HepG2 (cell line): ENCODE data around the gene NRSN2. TPM values are rescaled to one million over a fixed set of nuclear protein-coding genes. Genes with fewer than 3 reads are reported as not detected.

Experiments used
- AGO2 ChIP-seq: fragments of 200-400 bp; formaldehyde crosslinking; optimal IDR thresholded peaks from 2 replicates; pipeline ENCODE3; 2017; ENCODE audit warnings: mild to moderate bottlenecking, low read depth, low read length, moderate library complexity
- AHR ChIP-seq: IDR thresholded peaks from 2 replicates; pipeline ENCODE4 v1.6.1; 2018; ENCODE audit warnings: missing genetic modification reagents, missing compliant biosample characterization
- CEBPZ ChIP-seq: IDR thresholded peaks from 2 replicates; pipeline ENCODE4 v1.6.1; 2012; ENCODE audit warnings: low read length, improper control_type of control experiment
- ESRRA ChIP-seq: sonication (generic); formaldehyde crosslinking; IDR thresholded peaks from 2 replicates; pipeline ENCODE4 v1.5.1; 2020; ENCODE audit warnings: mild to moderate bottlenecking, low read depth, missing genetic modification reagents
- FOXM1 ChIP-seq: sonication (generic); formaldehyde crosslinking; IDR thresholded peaks from 2 replicates; pipeline ENCODE4 v1.5.0; 2020; ENCODE audit warnings: missing genetic modification reagents
- JDP2 ChIP-seq: sonication (generic); formaldehyde crosslinking; IDR thresholded peaks from 2 replicates; pipeline ENCODE4 v1.8.1; 2022; ENCODE audit warnings: missing genetic modification reagents, borderline replicate concordance
- MNT ChIP-seq: fragments of 450-650 bp; IDR thresholded peaks from 2 replicates; pipeline ENCODE4 v1.6.1; 2016
- NR3C1 ChIP-seq: sonication (generic); formaldehyde crosslinking; IDR thresholded peaks from 2 replicates; pipeline ENCODE4 v1.4.0; 2020; ENCODE audit warnings: missing genetic modification reagents
- PHF21A ChIP-seq: sonication (generic); formaldehyde crosslinking; IDR thresholded peaks from 2 replicates; pipeline ENCODE4 v1.5.0; 2020; ENCODE audit warnings: mild to moderate bottlenecking, missing genetic modification reagents
- SYNCRIP ChIP-seq: fragments of 200-400 bp; formaldehyde crosslinking; IDR thresholded peaks from 2 replicates; pipeline ENCODE4 v1.6.1; 2018; ENCODE audit warnings: mild to moderate bottlenecking, low read depth, low read length; ENCODE audit not compliant: insufficient read depth
- THAP9 ChIP-seq: sonication (generic); formaldehyde crosslinking; IDR thresholded peaks from 2 replicates; pipeline ENCODE4; 2020; ENCODE audit warnings: missing genetic modification reagents, mild to moderate bottlenecking, borderline replicate concordance
- TMF1 ChIP-seq: sonication (generic); formaldehyde crosslinking; IDR thresholded peaks from 2 replicates; pipeline ENCODE4 v1.8.1; 2022; ENCODE audit warnings: low read depth, missing genetic modification reagents
- ZBTB21 ChIP-seq: sonication (generic); formaldehyde crosslinking; IDR thresholded peaks from 2 replicates; pipeline ENCODE4 v1.4.0; 2020; ENCODE audit warnings: missing genetic modification reagents
- ZBTB33 ChIP-seq: sonication (generic); formaldehyde crosslinking; IDR thresholded peaks from 2 replicates; pipeline ENCODE4 v1.4.0; 2020; ENCODE audit warnings: missing genetic modification reagents
- ZNF530 ChIP-seq: sonication (generic); formaldehyde crosslinking; IDR thresholded peaks from 2 replicates; pipeline ENCODE4 v1.5.0; 2020; ENCODE audit warnings: low read depth, mild to moderate bottlenecking, missing genetic modification reagents
- ZNF777 ChIP-seq: sonication (generic); formaldehyde crosslinking; IDR thresholded peaks from 2 replicates; pipeline ENCODE4 v1.4.0; 2020; ENCODE audit warnings: missing genetic modification reagents
- ZSCAN20 ChIP-seq: sonication (generic); formaldehyde crosslinking; IDR thresholded peaks from 2 replicates; pipeline ENCODE4 v1.4.0; 2020; ENCODE audit warnings: missing genetic modification reagents, mild to moderate bottlenecking, borderline replicate concordance
- polyA plus RNA-seq, 8 experiments: library from polyadenylated mRNA; depleted of rRNA in 3 of 8; stranded (reverse) in 7 of 8; unstranded in 1 of 8; fragments of >200 nt; fragmentation: Illumina TruSeq in 4 of 8; extraction: Trizol in 4 of 8; gene quantifications; 2 replicates each; pipeline versions ENCODE4 v1.2.1 to v1.2.3, GENCODE V29; 2011 to 2016; ENCODE audit warnings: low read depth in 4 of 8, missing spikeins in 1 of 8, mixed read lengths in 1 of 8; ENCODE audit not compliant: insufficient read depth in 1 of 8
- total RNA-seq, 5 experiments: library from RNA; depleted of rRNA; stranded (reverse); fragments of >200 nt; fragmentation: Illumina TruSeq; extraction: Trizol; gene quantifications; 2 replicates each; pipeline ENCODE4 v1.2.3, GENCODE V29; 2016; ENCODE audit warnings: low read depth in 1 of 5

Gene NRSN2
- total and polyA plus RNA-seq, 2 of the 13 experiments (the other 11 are each of a cell fraction or from before 2014, with no cell fraction given) = 32.3 to 49.4 TPM

DNA sequence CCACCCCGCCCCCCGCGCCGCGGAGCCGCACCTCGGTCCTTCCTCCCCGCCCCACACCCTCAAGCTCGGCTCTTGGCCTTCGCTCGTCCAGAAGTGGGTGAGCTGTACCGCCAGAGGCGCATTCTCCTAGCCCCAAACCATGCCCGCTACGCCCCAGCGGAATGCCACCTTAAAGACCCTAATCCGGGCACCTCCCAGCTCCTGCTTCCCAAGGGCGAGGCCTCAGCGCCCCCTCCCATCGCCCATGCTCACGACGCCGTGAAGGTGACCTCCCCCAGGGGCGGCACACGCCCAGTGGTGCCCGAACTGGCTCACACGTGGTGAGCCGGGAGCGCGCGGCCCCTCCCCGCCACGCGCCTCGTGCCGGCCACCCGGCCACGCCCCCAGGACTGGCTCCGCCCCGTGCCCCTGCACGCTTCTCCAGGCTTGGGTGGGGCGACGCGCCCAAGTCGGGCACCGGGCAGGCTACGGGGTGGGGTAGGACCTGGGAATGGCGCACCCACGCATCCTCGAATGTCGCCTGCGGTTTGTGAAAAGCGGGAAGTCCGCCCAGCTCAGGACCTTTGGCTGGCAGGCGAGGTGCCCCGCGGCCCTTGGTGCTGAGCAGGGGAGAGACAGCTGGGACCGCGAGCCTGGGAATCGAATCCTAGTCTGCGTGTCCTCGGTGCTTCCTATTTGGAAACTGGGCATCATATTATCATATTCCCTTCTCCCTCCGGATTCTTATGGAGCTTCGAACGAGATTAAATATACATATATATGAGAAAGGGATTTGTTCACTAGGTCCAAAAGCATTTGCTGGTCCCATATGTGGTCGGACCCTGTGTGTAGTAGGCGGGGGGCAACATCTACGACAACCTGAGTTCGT, 22.5 kb upstream of the NRSN2 start (continued):
- no peak for TF ChIP-seq NR3C1 (CRISPR knock-in tag)
- peak; percentile 82; the same call in 1 of the 2 replicates for TF ChIP-seq THAP9
- TF ChIP-seq ZBTB33 (CRISPR knock-in tag) = peak; percentile 57; the same call in 1 of the 2 replicates
- TF ChIP-seq AGO2 = peak; percentile 98
- peak; percentile 97 for TF ChIP-seq ZSCAN20 (CRISPR knock-in tag)
- 0 out of 2 replicates have a peak, but pooled peaks have one; percentile 66 for TF ChIP-seq ZNF530
- TF ChIP-seq MNT = peak; percentile 96
- TF ChIP-seq ZNF777 (CRISPR knock-in tag) = peak; percentile 90
- TF ChIP-seq AHR (CRISPR knock-in tag) = peak; percentile 98
- peak; percentile 65; the same call in 1 of the 2 replicates for TF ChIP-seq FOXM1 (CRISPR knock-in tag)
- TF ChIP-seq TMF1 (CRISPR knock-in tag) = peak; percentile 87; the same call in 1 of the 2 replicates
- no peak for TF ChIP-seq CEBPZ
- TF ChIP-seq JDP2 (CRISPR knock-in tag) = peak; percentile 91; the same call in 1 of the 2 replicates
- TF ChIP-seq ESRRA = peak; percentile 99
- no peak for TF ChIP-seq SYNCRIP
- TF ChIP-seq PHF21A (CRISPR knock-in tag) = peak; percentile 94
- no peak for TF ChIP-seq ZBTB21 (CRISPR knock-in tag)
